Colonic mucosa (tissue), 4 donors: ENCODE data around the gene RIN3. TPM values are rescaled to one million over a fixed set of nuclear protein-coding genes. Genes with fewer than 3 reads are reported as not detected.

Experiments
- DNase-seq: peaks from one replicate; pipeline ENCODE4 v3.0.0-alpha.2; 2020
- H3K27ac ChIP-seq: fragments of 200-600 bp; one replicate; pipeline ENCODE4 v1.8.0; 2021
- H3K27me3 ChIP-seq: fragments of 200-600 bp; one replicate; pipeline ENCODE4 v1.8.0; 2021
- H3K36me3 ChIP-seq: fragments of 200-600 bp; one replicate; pipeline ENCODE4 v1.8.0; 2021
- H3K4me1 ChIP-seq: fragments of 200-600 bp; one replicate; pipeline ENCODE4 v1.8.0; 2021; ENCODE audit warnings: mild to moderate bottlenecking
- H3K4me3 ChIP-seq: fragments of 200-600 bp; one replicate; pipeline ENCODE4 v1.8.0; 2021
- H3K9ac ChIP-seq, 2 donors: one replicate each; pipeline ENCODE4 v1.7.0; 2013; ENCODE audit warnings: control low read depth in 2 of 2, low read depth in 2 of 2, low read length in 2 of 2
- H3K9me3 ChIP-seq: fragments of 200-600 bp; one replicate; pipeline ENCODE4 v1.8.0; 2021
- CTCF ChIP-seq: fragments of 200-600 bp; IDR thresholded peaks from one replicate; pipeline ENCODE4 v1.8.0; 2022; ENCODE audit warnings: antibody characterized with exemption, mild to moderate bottlenecking
- intact Hi-C: fragments of 100-400 bp; cut with DNase I; formaldehyde crosslinking; loops from one replicate; pipeline ENCODE4 v1.14.1; 2022
- total RNA-seq, 2 donors: library from RNA; stranded (reverse); fragmentation: NEBNext Ultra II Directional in 1 of 2; extraction: Animal tissue kit (Norgen Biotek cat#: 25700) in 1 of 2; gene quantifications; one replicate each; pipeline ENCODE4 v1.2.1, GENCODE V29; 2021
- donor health status: healthy.
- donor health status: DM: no; HTN: no; CAD: no.
- donor health status: DM: no; HTN: no; CAD: no.

RIN3 gene
- total RNA-seq, 2 donors from 2014 or later, result 18.4 to 23.2 TPM

- H3K27me3 ChIP-seq, result no peaks in the 10 kb centered on the region
- H3K4me1 ChIP-seq, result peaks cover 11% of the 10 kb centered on the region
Observed at GRCh38 chr14:92733007-92733406, 219.4 kb downstream of the RIN3 start.

GRCh38 chr14:92734618-92735017 is 221.0 kb downstream of the RIN3 start:
- intact Hi-C loops, result no loop called here
- Histone ChIP-seq H3K4me3 (no peak overlapping the region), H3K27me3 (no peaks in the 10 kb centered on the region), H3K36me3 (no peaks in the 10 kb centered on the region), H3K9me3 (no peaks in the 10 kb centered on the region), H3K4me1 (peaks cover 11% of the 10 kb centered on the region), H3K9ac (no peak overlapping the region), H3K27ac (no peak overlapping the region)
- no peak for DNase-seq
- TF ChIP-seq CTCF, result no peak

More at GRCh38 chr14:92733007-92733406, 219.4 kb downstream of the RIN3 start:
- no peak overlapping the region for H3K27ac ChIP-seq
- H3K4me3 ChIP-seq, result no peak overlapping the region
- H3K9ac ChIP-seq, result no peak overlapping the region
- no peak for TF ChIP-seq CTCF
- no peak for DNase-seq
- no peaks in the 10 kb centered on the region for H3K9me3 ChIP-seq
- H3K36me3 ChIP-seq, result no peaks in the 10 kb centered on the region
- intact Hi-C loops, result no loop called here

DNA sequence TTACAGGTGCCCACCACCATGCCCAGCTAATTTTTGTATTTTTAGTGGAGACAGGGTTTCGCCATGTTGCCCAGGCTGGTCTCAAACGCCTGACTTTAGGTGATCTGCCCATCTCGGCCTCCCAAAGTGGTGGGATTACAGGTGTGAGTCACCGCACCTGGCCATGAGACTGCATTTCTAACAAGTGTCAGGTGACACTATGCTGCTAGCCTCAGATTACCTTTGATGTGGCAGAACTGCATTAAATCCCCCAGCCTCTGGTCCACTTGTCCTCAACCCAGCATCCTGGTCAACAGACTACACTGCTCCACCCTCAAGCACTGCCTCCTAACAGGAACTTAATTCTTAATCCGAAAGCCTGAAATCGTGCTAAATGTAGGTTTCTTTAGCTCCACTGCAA is 221.8 kb downstream of the RIN3 start:
- no peak for DNase-seq
- intact Hi-C loops, result no loop called here
- no peak for TF ChIP-seq CTCF
- no peaks in the 10 kb centered on the region for H3K36me3 ChIP-seq
- peaks cover 11% of the 10 kb centered on the region for H3K4me1 ChIP-seq
- no peak overlapping the region for H3K4me3 ChIP-seq
- no peaks in the 10 kb centered on the region for H3K9me3 ChIP-seq
- H3K27ac ChIP-seq, result no peak overlapping the region
- H3K9ac ChIP-seq, result no peak overlapping the region
- no peaks in the 10 kb centered on the region for H3K27me3 ChIP-seq

- peak overlapping the region in 1 of 2 donors; percentile 21 for H3K9ac ChIP-seq
- TF ChIP-seq CTCF, result no peak
- H3K36me3 ChIP-seq, result no peaks in the 10 kb centered on the region
- H3K27me3 ChIP-seq, result no peaks in the 10 kb centered on the region
- peak overlapping the region; percentile 65 for H3K27ac ChIP-seq
- DNase-seq, result peak; percentile 42
- H3K4me1 ChIP-seq, result peaks cover 11% of the 10 kb centered on the region
- no peaks in the 10 kb centered on the region for H3K9me3 ChIP-seq
- intact Hi-C loops, result no loop called here
- no peak overlapping the region for H3K4me3 ChIP-seq
Observed at GRCh38 chr14:92737206-92737605, 223.6 kb downstream of the RIN3 start.

GRCh38 chr14:92737619-92738188 is 224.1 kb downstream of the RIN3 start:
- no peak for DNase-seq
- peaks cover 11% of the 10 kb centered on the region for H3K4me1 ChIP-seq
- intact Hi-C loops, result no loop called here
- H3K27ac ChIP-seq, result peak overlapping the region; percentile 5
- H3K4me3 ChIP-seq, result no peak overlapping the region
- no peaks in the 10 kb centered on the region for H3K9me3 ChIP-seq
- H3K36me3 ChIP-seq, result no peaks in the 10 kb centered on the region
- peak overlapping the region in 1 of 2 donors; percentile 21 for H3K9ac ChIP-seq
- no peaks in the 10 kb centered on the region for H3K27me3 ChIP-seq
- no peak for TF ChIP-seq CTCF

Other genes with a start within 250 kb of the RIN3 start
- under 1 TPM; 0.11 to 0.17 TPM for gene SLC24A4, start 190.6 kb upstream of the RIN3 start, total RNA-seq
- gene LGMN, start 234.8 kb downstream of the RIN3 start, total RNA-seq, result 100 to 1,000 TPM in 1 of 2 donors, 10 to 100 TPM in 1; 70.0 to 107 TPM